K562 (cell line): ENCODE measurements around the gene CDC6. TPM values are rescaled to one million over a fixed set of nuclear protein-coding genes. Genes with fewer than 3 reads are reported as not detected.

Source experiments
- CCAR2 ChIP-seq: fragments of 200-400 bp; formaldehyde crosslinking; IDR thresholded peaks from 2 replicates; pipeline ENCODE4 v1.6.1; 2017; ENCODE audit warnings: mild to moderate bottlenecking, low read depth, low read length
- CREB1 ChIP-seq, 2 experiments: sonication (generic) in 1 of 2; formaldehyde crosslinking in 1 of 2; IDR thresholded peaks; 2 replicates each; pipeline versions ENCODE4 v1.6.1 to v1.8.0; 2012 to 2022; ENCODE audit warnings: inconsistent platforms in 1 of 2, mild to moderate bottlenecking in 1 of 2, missing genetic modification reagents in 1 of 2, moderate library complexity in 1 of 2
- GABPB1 ChIP-seq: sonication (generic); formaldehyde crosslinking; IDR thresholded peaks from 2 replicates; pipeline ENCODE4 v1.8.0; 2022; ENCODE audit warnings: mild to moderate bottlenecking, missing genetic modification reagents
- GATA2 ChIP-seq: sonication (generic); formaldehyde crosslinking; IDR thresholded peaks from 2 replicates; pipeline ENCODE4 v1.4.0; 2020; ENCODE audit warnings: mild to moderate bottlenecking, missing genetic modification reagents
- HCFC1 ChIP-seq: IDR thresholded peaks from 2 replicates; pipeline ENCODE4 v1.6.1; 2012; ENCODE audit warnings: low read depth, low read length, improper control_type of control experiment
- HDGF ChIP-seq: fragments of 450-650 bp; IDR thresholded peaks from 2 replicates; pipeline ENCODE4 v1.6.1; 2016
- KDM5B ChIP-seq: fragments of 200-600 bp; sonication (generic); IDR thresholded peaks from 2 replicates; pipeline ENCODE4 v1.6.1; 2012; ENCODE audit warnings: low read depth, mild to moderate bottlenecking, moderate library complexity, low read length, control low read depth, inconsistent platforms; ENCODE audit not compliant: insufficient replicate concordance
- NCOA4 ChIP-seq: fragments of 450-650 bp; IDR thresholded peaks from 2 replicates; pipeline ENCODE4 v1.6.1; 2018; ENCODE audit warnings: mild to moderate bottlenecking; ENCODE audit not compliant: partially characterized antibody
- RAD21 ChIP-seq, 2 experiments: fragments of 250-450 bp in 1 of 2; fragments of 450-650 bp in 1 of 2; sonication (Bioruptor Pico) in 1 of 2; formaldehyde crosslinking in 1 of 2; IDR thresholded peaks in 1 of 2; conservative IDR thresholded peaks in 1 of 2; 2 replicates each; pipeline versions ENCODE4 v1.4.0 to v1.8.0; 2020 to 2022; ENCODE audit warnings: mild to moderate bottlenecking in 2 of 2, moderate library complexity in 1 of 2
- SIX5 ChIP-seq, 2 experiments: IDR thresholded peaks; 2 replicates each; pipeline ENCODE4 v1.6.1; 2011; ENCODE audit warnings: low read length in 2 of 2, borderline replicate concordance in 1 of 2, low read depth in 1 of 2, mild to moderate bottlenecking in 1 of 2, moderate library complexity in 1 of 2; ENCODE audit not compliant: insufficient read depth in 1 of 2
- SMAD4 ChIP-seq: fragments of 250-450 bp; sonication (Bioruptor Pico); conservative IDR thresholded peaks from 2 replicates; pipeline ENCODE4 v1.8.0; 2021; ENCODE audit warnings: inconsistent platforms, mild to moderate bottlenecking, moderate library complexity
- SMC3 ChIP-seq: conservative IDR thresholded peaks from 2 replicates; pipeline ENCODE4 v1.6.1; 2011; ENCODE audit warnings: low read depth, low read length, improper control_type of control experiment; ENCODE audit not compliant: insufficient read depth
- TGIF2 ChIP-seq: sonication (generic); formaldehyde crosslinking; IDR thresholded peaks from 2 replicates; pipeline ENCODE4 v1.8.1; 2022; ENCODE audit warnings: mild to moderate bottlenecking, missing genetic modification reagents, moderate library complexity
- XRCC3 ChIP-seq: fragments of 450-650 bp; IDR thresholded peaks from 2 replicates; pipeline ENCODE4 v1.6.1; 2017; ENCODE audit warnings: mild to moderate bottlenecking, moderate library complexity
- ZNF3 ChIP-seq: fragments of 250-450 bp; sonication (Bioruptor Pico); IDR thresholded peaks from 2 replicates; pipeline ENCODE4 v1.5.0; 2021; ENCODE audit warnings: mild to moderate bottlenecking, moderate library complexity
- ZNF79 ChIP-seq: fragments of 250-450 bp; sonication (Bioruptor Pico); IDR thresholded peaks from 2 replicates; pipeline ENCODE4 v1.4.0; 2020; ENCODE audit warnings: low read depth, mild to moderate bottlenecking, moderate library complexity
- polyA plus RNA-seq, 8 experiments: library from polyadenylated mRNA; depleted of rRNA in 4 of 8; stranded (reverse) in 5 of 8; unstranded in 3 of 8; fragments of >200 nt; fragmentation: Nextera tagmentation in 2 of 8; fragmentation: Illumina TruSeq in 1 of 8; extraction: Ambion mirVana in 2 of 8; extraction: Trizol in 1 of 8; gene quantifications; 2 replicates each; pipeline versions ENCODE4 v1.2.1 to v1.2.3, GENCODE V29; 2011 to 2014; ENCODE audit warnings: inconsistent platforms in 1 of 8, missing spikeins in 1 of 8
- total RNA-seq, 7 experiments: library from RNA; depleted of rRNA in 6 of 7; stranded (reverse); fragments of >200 nt in 6 of 7; fragmentation: Illumina TruSeq in 2 of 7; extraction: Trizol in 2 of 7; gene quantifications; 2 replicates each; pipeline versions ENCODE4 v1.2.1 to v1.2.3, GENCODE V29; 2011 to 2021; ENCODE audit warnings: low replicate concordance in 1 of 7
- TF ChIP-seq, protein P1 (sequence below): fragments of 250-450 bp; sonication (Bioruptor Pico); IDR thresholded peaks from 2 replicates; pipeline ENCODE4 v1.9.0; 2021; ENCODE audit warnings: mild to moderate bottlenecking, inconsistent platforms
- TF ChIP-seq, protein P2 (sequence below): fragments of 450-650 bp; formaldehyde crosslinking; IDR thresholded peaks from 2 replicates; pipeline ENCODE4 v1.4.0; 2020; ENCODE audit warnings: mild to moderate bottlenecking, moderate library complexity
- TF ChIP-seq, protein P3 (sequence below), 2 experiments: fragments of 450-650 bp in 1 of 2; sonication (generic) in 1 of 2; formaldehyde crosslinking; conservative IDR thresholded peaks; 2 replicates each; pipeline versions ENCODE4 v1.4.0 to v1.8.1; 2020 to 2022; ENCODE audit warnings: mild to moderate bottlenecking in 1 of 2, missing genetic modification reagents in 1 of 2
- TF ChIP-seq, protein P4 (sequence below): fragments of 450-650 bp; IDR thresholded peaks from 2 replicates; pipeline ENCODE4 v1.6.1; 2016; ENCODE audit warnings: mild to moderate bottlenecking

Gene CDC6
- total and polyA plus RNA-seq, 9 of the 15 experiments (the other 6 are each of a cell fraction or from before 2014, with no cell fraction given), result 29.6 to 141 (median 106) TPM

DNA sequence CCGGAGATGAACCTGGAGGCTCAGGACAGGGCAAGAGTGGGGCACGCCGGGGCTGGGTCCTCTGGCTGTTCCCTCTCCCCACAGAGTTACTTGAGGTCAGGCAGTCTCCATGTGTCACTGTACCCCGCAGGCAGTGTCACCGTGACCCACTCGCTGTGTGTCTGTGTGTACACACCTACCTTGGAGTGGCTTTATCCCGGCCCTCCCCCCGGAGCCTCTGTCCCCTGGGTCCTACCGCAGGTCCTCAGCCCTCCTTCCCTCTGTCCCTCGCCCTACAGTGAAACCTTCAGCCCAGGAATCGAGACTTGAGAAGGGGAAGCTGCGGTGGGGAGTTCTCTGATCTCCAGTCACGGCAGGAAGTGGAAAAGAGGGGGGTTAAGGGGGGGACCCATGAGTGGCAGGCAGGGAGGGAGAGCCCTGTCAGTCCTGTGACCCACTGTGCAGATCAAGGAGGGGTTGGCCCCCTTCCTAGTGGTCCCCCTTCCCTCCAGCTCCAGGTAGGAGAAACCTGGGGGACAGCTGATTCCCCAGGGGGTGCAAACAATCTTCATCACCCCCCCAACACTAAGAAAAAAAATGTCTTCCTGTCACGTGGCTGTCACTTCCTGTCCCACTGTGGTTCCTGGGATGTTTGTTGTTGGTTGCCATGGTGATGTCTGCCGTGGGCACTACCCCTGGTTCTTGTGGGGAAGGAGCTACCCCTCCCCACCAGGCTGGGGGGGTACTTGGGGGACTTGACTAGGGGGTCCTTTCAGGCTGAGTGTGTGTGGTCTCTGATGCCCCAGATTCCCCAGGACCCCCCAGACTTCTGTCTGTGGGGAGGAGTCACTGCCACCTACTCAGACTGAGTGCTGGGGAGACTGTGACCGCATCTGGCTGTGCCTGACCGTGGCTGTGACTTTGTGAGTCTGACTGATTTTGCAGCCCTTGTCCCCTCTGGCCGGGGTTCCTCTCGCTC, 35.0 kb downstream of the CDC6 start (continued):
- TF ChIP-seq SIX5 (IDR thresholded peaks at IDR 0.05; ENCODE audit: borderline replicate concordance in 1 of 2, insufficient read depth in 1 of 2, low read depth in 1 of 2, low read length in 2 of 2) (no peak), GABPB1 (CRISPR knock-in tag) (peak; percentile 82), GATA2 (CRISPR knock-in tag) (no peak), HCFC1 (peak; percentile 36), SMAD4 (CRISPR knock-in tag) (0 out of 2 replicates have a peak, but pooled peaks have one; percentile 58), ZNF3 (no peak), KDM5B (no peak), NCOA4 (no peak), CREB1 (IDR thresholded peaks at IDR 0.05) (no peak; the same call in 1 of the 2 replicates), CREB1 (CRISPR knock-in tag; IDR thresholded peaks at IDR 0.05) (no peak), HDGF (no peak), RAD21 (CRISPR knock-in tag; conservative IDR thresholded peaks at IDR 0.05 in 1 of 2, IDR thresholded peaks at IDR 0.05 in 1 of 2) (no peak), SMC3 (no peak), ZNF79 (CRISPR knock-in tag) (no peak), CCAR2 (no peak), XRCC3 (no peak), TGIF2 (CRISPR knock-in tag) (no peak)
- TF ChIP-seq, protein P1, sequence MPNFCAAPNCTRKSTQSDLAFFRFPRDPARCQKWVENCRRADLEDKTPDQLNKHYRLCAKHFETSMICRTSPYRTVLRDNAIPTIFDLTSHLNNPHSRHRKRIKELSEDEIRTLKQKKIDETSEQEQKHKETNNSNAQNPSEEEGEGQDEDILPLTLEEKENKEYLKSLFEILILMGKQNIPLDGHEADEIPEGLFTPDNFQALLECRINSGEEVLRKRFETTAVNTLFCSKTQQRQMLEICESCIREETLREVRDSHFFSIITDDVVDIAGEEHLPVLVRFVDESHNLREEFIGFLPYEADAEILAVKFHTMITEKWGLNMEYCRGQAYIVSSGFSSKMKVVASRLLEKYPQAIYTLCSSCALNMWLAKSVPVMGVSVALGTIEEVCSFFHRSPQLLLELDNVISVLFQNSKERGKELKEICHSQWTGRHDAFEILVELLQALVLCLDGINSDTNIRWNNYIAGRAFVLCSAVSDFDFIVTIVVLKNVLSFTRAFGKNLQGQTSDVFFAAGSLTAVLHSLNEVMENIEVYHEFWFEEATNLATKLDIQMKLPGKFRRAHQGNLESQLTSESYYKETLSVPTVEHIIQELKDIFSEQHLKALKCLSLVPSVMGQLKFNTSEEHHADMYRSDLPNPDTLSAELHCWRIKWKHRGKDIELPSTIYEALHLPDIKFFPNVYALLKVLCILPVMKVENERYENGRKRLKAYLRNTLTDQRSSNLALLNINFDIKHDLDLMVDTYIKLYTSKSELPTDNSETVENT, result no peak
- TF ChIP-seq, protein P2, sequence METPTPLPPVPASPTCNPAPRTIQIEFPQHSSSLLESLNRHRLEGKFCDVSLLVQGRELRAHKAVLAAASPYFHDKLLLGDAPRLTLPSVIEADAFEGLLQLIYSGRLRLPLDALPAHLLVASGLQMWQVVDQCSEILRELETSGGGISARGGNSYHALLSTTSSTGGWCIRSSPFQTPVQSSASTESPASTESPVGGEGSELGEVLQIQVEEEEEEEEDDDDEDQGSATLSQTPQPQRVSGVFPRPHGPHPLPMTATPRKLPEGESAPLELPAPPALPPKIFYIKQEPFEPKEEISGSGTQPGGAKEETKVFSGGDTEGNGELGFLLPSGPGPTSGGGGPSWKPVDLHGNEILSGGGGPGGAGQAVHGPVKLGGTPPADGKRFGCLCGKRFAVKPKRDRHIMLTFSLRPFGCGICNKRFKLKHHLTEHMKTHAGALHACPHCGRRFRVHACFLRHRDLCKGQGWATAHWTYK (CRISPR knock-in tag), result no peak
- TF ChIP-seq, protein P3, sequence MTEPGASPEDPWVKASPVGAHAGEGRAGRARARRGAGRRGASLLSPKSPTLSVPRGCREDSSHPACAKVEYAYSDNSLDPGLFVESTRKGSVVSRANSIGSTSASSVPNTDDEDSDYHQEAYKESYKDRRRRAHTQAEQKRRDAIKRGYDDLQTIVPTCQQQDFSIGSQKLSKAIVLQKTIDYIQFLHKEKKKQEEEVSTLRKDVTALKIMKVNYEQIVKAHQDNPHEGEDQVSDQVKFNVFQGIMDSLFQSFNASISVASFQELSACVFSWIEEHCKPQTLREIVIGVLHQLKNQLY (CRISPR knock-in tag; conservative IDR thresholded peaks at IDR 0.05), result no peak
- TF ChIP-seq, protein P4, sequence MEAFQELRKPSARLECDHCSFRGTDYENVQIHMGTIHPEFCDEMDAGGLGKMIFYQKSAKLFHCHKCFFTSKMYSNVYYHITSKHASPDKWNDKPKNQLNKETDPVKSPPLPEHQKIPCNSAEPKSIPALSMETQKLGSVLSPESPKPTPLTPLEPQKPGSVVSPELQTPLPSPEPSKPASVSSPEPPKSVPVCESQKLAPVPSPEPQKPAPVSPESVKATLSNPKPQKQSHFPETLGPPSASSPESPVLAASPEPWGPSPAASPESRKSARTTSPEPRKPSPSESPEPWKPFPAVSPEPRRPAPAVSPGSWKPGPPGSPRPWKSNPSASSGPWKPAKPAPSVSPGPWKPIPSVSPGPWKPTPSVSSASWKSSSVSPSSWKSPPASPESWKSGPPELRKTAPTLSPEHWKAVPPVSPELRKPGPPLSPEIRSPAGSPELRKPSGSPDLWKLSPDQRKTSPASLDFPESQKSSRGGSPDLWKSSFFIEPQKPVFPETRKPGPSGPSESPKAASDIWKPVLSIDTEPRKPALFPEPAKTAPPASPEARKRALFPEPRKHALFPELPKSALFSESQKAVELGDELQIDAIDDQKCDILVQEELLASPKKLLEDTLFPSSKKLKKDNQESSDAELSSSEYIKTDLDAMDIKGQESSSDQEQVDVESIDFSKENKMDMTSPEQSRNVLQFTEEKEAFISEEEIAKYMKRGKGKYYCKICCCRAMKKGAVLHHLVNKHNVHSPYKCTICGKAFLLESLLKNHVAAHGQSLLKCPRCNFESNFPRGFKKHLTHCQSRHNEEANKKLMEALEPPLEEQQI, result no peak
